ENCODE measurements around the gene MLF1. TPM values are rescaled to one million over a fixed set of nuclear protein-coding genes. Genes with fewer than 3 reads are reported as not detected.

MLF1 gene
- total and polyA plus RNA-seq, 2 of the 4 experiments (the other 2 are of a cell fraction), result 4.7 to 5.2 TPM

DNA sequence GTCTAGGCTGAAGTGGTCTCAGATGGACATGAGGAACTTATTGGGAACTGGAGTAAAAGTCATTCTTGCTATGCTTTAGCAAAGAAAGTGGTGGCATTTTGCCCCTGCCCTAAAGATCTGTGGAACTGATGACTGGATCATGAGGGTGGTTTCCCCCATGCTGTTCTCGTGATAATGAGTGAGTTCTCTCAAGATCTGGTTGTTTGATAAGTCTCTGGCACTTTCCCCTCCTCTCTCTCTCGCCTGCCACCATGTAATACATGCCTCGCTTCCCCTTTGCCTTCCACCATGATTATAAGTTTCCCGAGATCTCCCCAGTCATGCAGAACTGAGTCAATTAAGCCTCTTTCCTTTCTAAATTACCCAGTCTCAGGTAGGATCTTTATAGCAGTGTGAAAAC, 11.5 kb upstream of the MLF1 start:
- no peak overlapping the region for H2BK15ac ChIP-seq (ENCODE audit: low read depth, low read length)
- H3K23ac ChIP-seq (ENCODE audit: low read depth, low read length), result no peak overlapping the region
- H3K9me1 ChIP-seq (ENCODE audit: insufficient read depth, low read length), result no peaks in the 10 kb centered on the region
- DNase-seq (no peak), ATAC-seq (ENCODE audit: low read depth) (no peak)
- H3K14ac ChIP-seq (replicated peaks; ENCODE audit: low read depth, low read length), result no peak overlapping the region
- H3K27me3 ChIP-seq (ENCODE audit: control insufficient read depth, insufficient read depth, low read length), result no peaks in the 10 kb centered on the region
- no peak overlapping the region for H2BK120ac ChIP-seq (ENCODE audit: low read depth, low read length)
- BruUV-seq (replicated peaks), result no TSS peak
- H2AK5ac ChIP-seq (ENCODE audit: low read depth, low read length), result no peak overlapping the region
- ChIA-PET CTCF (no interaction called here), POLR2A (ENCODE audit: unreplicated experiment) (no interaction called here)
- H2AFZ ChIP-seq (replicated peaks; ENCODE audit: low read length, poor library complexity), result no peak overlapping the region
- TF ChIP-seq SMC3 (IDR thresholded peaks at IDR 0.05; ENCODE audit: low read depth, low read length) (no peak), MXI1 (IDR thresholded peaks at IDR 0.05; ENCODE audit: borderline replicate concordance, low read depth, low read length) (no peak), RCOR1 (IDR thresholded peaks at IDR 0.05; ENCODE audit: insufficient replicate concordance, low read length) (no peak), NFE2L2 (IDR thresholded peaks at IDR 0.05; ENCODE audit: low read depth, low read length) (no peak), FOS (IDR thresholded peaks at IDR 0.05; ENCODE audit: low read depth, low read length) (no peak), POLR2A (IDR thresholded peaks at IDR 0.05; ENCODE audit: low read depth, low read length) (no peak), RFX5 (IDR thresholded peaks at IDR 0.05; ENCODE audit: low read depth, low read length) (no peak), CHD1 (IDR thresholded peaks at IDR 0.05; ENCODE audit: low read depth, low read length) (no peak), CEBPB (IDR thresholded peaks at IDR 0.05; ENCODE audit: low read depth, low read length) (no peak), MAZ (IDR thresholded peaks at IDR 0.05; ENCODE audit: borderline replicate concordance, low read depth, low read length) (no peak), BHLHE40 (IDR thresholded peaks at IDR 0.05; ENCODE audit: low read depth, low read length) (no peak), MAFK (IDR thresholded peaks at IDR 0.05; ENCODE audit: low read depth, low read length) (no peak), RAD21 (IDR thresholded peaks at IDR 0.05; ENCODE audit: low read length) (no peak)
- TF ChIP-seq, protein P1, sequence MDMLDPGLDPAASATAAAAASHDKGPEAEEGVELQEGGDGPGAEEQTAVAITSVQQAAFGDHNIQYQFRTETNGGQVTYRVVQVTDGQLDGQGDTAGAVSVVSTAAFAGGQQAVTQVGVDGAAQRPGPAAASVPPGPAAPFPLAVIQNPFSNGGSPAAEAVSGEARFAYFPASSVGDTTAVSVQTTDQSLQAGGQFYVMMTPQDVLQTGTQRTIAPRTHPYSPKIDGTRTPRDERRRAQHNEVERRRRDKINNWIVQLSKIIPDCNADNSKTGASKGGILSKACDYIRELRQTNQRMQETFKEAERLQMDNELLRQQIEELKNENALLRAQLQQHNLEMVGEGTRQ (IDR thresholded peaks at IDR 0.05; ENCODE audit: low read depth, low read length), result no peak
- TF ChIP-seq, protein P2, sequence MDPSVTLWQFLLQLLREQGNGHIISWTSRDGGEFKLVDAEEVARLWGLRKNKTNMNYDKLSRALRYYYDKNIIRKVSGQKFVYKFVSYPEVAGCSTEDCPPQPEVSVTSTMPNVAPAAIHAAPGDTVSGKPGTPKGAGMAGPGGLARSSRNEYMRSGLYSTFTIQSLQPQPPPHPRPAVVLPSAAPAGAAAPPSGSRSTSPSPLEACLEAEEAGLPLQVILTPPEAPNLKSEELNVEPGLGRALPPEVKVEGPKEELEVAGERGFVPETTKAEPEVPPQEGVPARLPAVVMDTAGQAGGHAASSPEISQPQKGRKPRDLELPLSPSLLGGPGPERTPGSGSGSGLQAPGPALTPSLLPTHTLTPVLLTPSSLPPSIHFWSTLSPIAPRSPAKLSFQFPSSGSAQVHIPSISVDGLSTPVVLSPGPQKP (IDR thresholded peaks at IDR 0.05; ENCODE audit: borderline replicate concordance, low read depth, low read length), result no peak
- TF ChIP-seq, protein P3, sequence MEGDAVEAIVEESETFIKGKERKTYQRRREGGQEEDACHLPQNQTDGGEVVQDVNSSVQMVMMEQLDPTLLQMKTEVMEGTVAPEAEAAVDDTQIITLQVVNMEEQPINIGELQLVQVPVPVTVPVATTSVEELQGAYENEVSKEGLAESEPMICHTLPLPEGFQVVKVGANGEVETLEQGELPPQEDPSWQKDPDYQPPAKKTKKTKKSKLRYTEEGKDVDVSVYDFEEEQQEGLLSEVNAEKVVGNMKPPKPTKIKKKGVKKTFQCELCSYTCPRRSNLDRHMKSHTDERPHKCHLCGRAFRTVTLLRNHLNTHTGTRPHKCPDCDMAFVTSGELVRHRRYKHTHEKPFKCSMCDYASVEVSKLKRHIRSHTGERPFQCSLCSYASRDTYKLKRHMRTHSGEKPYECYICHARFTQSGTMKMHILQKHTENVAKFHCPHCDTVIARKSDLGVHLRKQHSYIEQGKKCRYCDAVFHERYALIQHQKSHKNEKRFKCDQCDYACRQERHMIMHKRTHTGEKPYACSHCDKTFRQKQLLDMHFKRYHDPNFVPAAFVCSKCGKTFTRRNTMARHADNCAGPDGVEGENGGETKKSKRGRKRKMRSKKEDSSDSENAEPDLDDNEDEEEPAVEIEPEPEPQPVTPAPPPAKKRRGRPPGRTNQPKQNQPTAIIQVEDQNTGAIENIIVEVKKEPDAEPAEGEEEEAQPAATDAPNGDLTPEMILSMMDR (conservative IDR thresholded peaks at IDR 0.05; ENCODE audit: low read depth, low read length), result no peak
- no peak overlapping the region for H3K4ac ChIP-seq (ENCODE audit: low read depth, low read length)
- no peak overlapping the region for H3K9ac ChIP-seq (ENCODE audit: low read depth, low read length)
- no peak overlapping the region for H3K18ac ChIP-seq (ENCODE audit: low read depth, low read length)
- no CpG with 5 or more reads among the region's 4 CpGs for WGBS, 2 experiments (ENCODE audit: extremely low coverage in 2 of 2, insufficient read length in 1 of 2)
- H2AK9ac ChIP-seq (replicated peaks; ENCODE audit: low read depth, low read length, poor library complexity), result no peak overlapping the region
- no peak overlapping the region for H4K8ac ChIP-seq (ENCODE audit: low read depth in 2 of 2, low read length in 2 of 2)
- H3K27ac ChIP-seq (ENCODE audit: insufficient read depth, low read length), result no peak overlapping the region
- no peaks in the 10 kb centered on the region for H3K36me3 ChIP-seq (ENCODE audit: control insufficient read depth, insufficient read depth, low read length)
- dilution Hi-C loops (cut with HindIII; ENCODE audit: low sequenced_read_pairs, unreplicated experiment) (no loop called here), intact Hi-C loops (cut with micrococcal nuclease) (no loop called here), in situ Hi-C loops (cut with MboI; ENCODE audit: low sequenced_read_pairs) (no loop called here)
- H3K4me1 ChIP-seq (ENCODE audit: control insufficient read depth, insufficient read depth, low read length), result 0 out of 2 replicates have a peak, but pooled peaks cover 2% of the 10 kb centered on the region
- no peak overlapping the region for H3K4me3 ChIP-seq (ENCODE audit: insufficient read depth, low read depth, low read length)
- no peaks in the 10 kb centered on the region for H3K9me3 ChIP-seq (ENCODE audit: control insufficient read depth, insufficient read depth, low read length)
- H3K79me1 ChIP-seq (ENCODE audit: low read depth in 1 of 2, low read length in 2 of 2), result no peaks in the 10 kb centered on the region
- H2BK5ac ChIP-seq (ENCODE audit: low read depth, low read length, poor library complexity, severe bottlenecking), result no peak overlapping the region
- H3K56ac ChIP-seq (ENCODE audit: extremely low read depth, insufficient read depth, low read length), result no peak overlapping the region
- H4K20me1 ChIP-seq (ENCODE audit: insufficient read depth, low read length), result no peaks in the 10 kb centered on the region
- no peak overlapping the region for H4K5ac ChIP-seq (ENCODE audit: low read depth, low read length)
- no peak overlapping the region for H4K91ac ChIP-seq (ENCODE audit: insufficient read depth, low read depth, low read length)
- no peak overlapping the region for H2BK20ac ChIP-seq (ENCODE audit: low read depth, low read length)
- H3K4me2 ChIP-seq (ENCODE audit: low read depth, low read length), result no peak overlapping the region
